Mesenchymal stem cell (in vitro differentiated cells and primary cell): ENCODE data around the gene MRPS21. TPM values are rescaled to one million over a fixed set of nuclear protein-coding genes. Genes with fewer than 3 reads are reported as not detected.

Experiments
- DNase-seq: peaks from one replicate; pipeline ENCODE4 v3.0.0-alpha.2; 2013
- H2AFZ ChIP-seq: one replicate; pipeline ENCODE4 v1.6.1; 2013; ENCODE audit warnings: low read depth, mild to moderate bottlenecking, control low read depth, inconsistent platforms, low read length, moderate library complexity
- H2AK5ac ChIP-seq: 2 replicates; pipeline ENCODE4 v1.6.1; 2013; ENCODE audit warnings: low read length, moderate library complexity, mild to moderate bottlenecking, inconsistent platforms; ENCODE audit not compliant: severe bottlenecking
- H2BK120ac ChIP-seq: one replicate; pipeline ENCODE4 v1.6.1; 2013; ENCODE audit warnings: low read depth, mild to moderate bottlenecking, inconsistent platforms, low read length, moderate library complexity
- H2BK12ac ChIP-seq, 2 experiments: one replicate each; pipeline ENCODE4 v1.6.1; 2013; ENCODE audit warnings: inconsistent platforms in 2 of 2, low read length in 2 of 2, mild to moderate bottlenecking in 2 of 2, moderate library complexity in 2 of 2, control low read depth in 1 of 2
- H2BK15ac ChIP-seq: one replicate; pipeline ENCODE4 v1.6.1; 2013; ENCODE audit warnings: mild to moderate bottlenecking, low read depth, inconsistent platforms; ENCODE audit not compliant: poor library complexity, severe bottlenecking
- H2BK5ac ChIP-seq: 2 replicates; pipeline ENCODE4 v1.6.1; 2013; ENCODE audit warnings: low read depth, mild to moderate bottlenecking, low read length, control low read depth, inconsistent platforms; ENCODE audit not compliant: poor library complexity, severe bottlenecking
- H3K14ac ChIP-seq, 2 experiments: one replicate each; pipeline ENCODE4 v1.6.1; 2013; ENCODE audit warnings: inconsistent platforms in 2 of 2, low read length in 2 of 2, control low read depth in 1 of 2, mild to moderate bottlenecking in 1 of 2, moderate library complexity in 1 of 2
- H3K18ac ChIP-seq, 2 experiments: one replicate each; pipeline ENCODE4 v1.6.1; 2013; ENCODE audit warnings: inconsistent platforms in 2 of 2, low read length in 2 of 2, control low read depth in 1 of 2, low read depth in 1 of 2, mild to moderate bottlenecking in 1 of 2
- H3K23ac ChIP-seq, 2 experiments: one replicate each; pipeline ENCODE4 v1.6.1; 2013; ENCODE audit warnings: inconsistent platforms in 2 of 2, low read length in 2 of 2, mild to moderate bottlenecking in 2 of 2, moderate library complexity in 2 of 2, control low read depth in 1 of 2
- H3K27ac ChIP-seq: 2 replicates; pipeline ENCODE4 v1.5.1; 2013; ENCODE audit warnings: mild to moderate bottlenecking, moderate library complexity, low read length, control low read depth, inconsistent platforms; ENCODE audit not compliant: poor library complexity, severe bottlenecking
- H3K27me3 ChIP-seq, 2 experiments: 2 replicates each; pipeline versions ENCODE4 v1.6.1 to v1.7.0; 2013; ENCODE audit warnings: low read length in 2 of 2, mild to moderate bottlenecking in 2 of 2, moderate library complexity in 2 of 2, control low read depth in 1 of 2, inconsistent platforms in 1 of 2; ENCODE audit not compliant: control insufficient read depth in 1 of 2, insufficient read depth in 1 of 2
- H3K36me3 ChIP-seq, 2 experiments: 2 replicates each; pipeline versions ENCODE4 v1.6.1 to v1.7.0; 2013; ENCODE audit warnings: low read length in 2 of 2, control low read depth in 1 of 2, inconsistent platforms in 1 of 2, low read depth in 1 of 2, mild to moderate bottlenecking in 1 of 2; ENCODE audit not compliant: insufficient read depth in 2 of 2, control insufficient read depth in 1 of 2
- H3K4ac ChIP-seq, 2 experiments: one replicate each; pipeline ENCODE4 v1.6.1; 2013; ENCODE audit warnings: inconsistent platforms in 2 of 2, low read length in 2 of 2, mild to moderate bottlenecking in 2 of 2, moderate library complexity in 2 of 2, control low read depth in 1 of 2, low read depth in 1 of 2
- H3K4me1 ChIP-seq: 2 replicates; pipeline ENCODE4 v1.6.1; 2013; ENCODE audit warnings: low read depth, low read length, control low read depth; ENCODE audit not compliant: control insufficient read depth, insufficient read depth
- H3K4me2 ChIP-seq: 2 replicates; pipeline ENCODE4 v1.6.1; 2013; ENCODE audit warnings: low read length, mild to moderate bottlenecking, inconsistent platforms; ENCODE audit not compliant: poor library complexity, severe bottlenecking
- H3K4me3 ChIP-seq, 2 experiments: 2 replicates each; pipeline versions ENCODE4 v1.5.1 to v1.7.0; 2013; ENCODE audit warnings: low read length in 2 of 2, mild to moderate bottlenecking in 2 of 2, control low read depth in 1 of 2, low read depth in 1 of 2; ENCODE audit not compliant: insufficient read depth in 1 of 2
- H3K79me1 ChIP-seq: replicated peaks from 2 replicates; pipeline ENCODE4 v1.6.1; 2013; ENCODE audit warnings: mild to moderate bottlenecking, control low read depth, low read length, inconsistent platforms; ENCODE audit not compliant: poor library complexity, severe bottlenecking
- H3K9ac ChIP-seq: 2 replicates; pipeline ENCODE4 v1.7.0; 2013; ENCODE audit warnings: mild to moderate bottlenecking, low read length, moderate library complexity
- H3K9me3 ChIP-seq: 2 replicates; pipeline ENCODE4 v1.7.0; 2013; ENCODE audit warnings: mild to moderate bottlenecking, low read length; ENCODE audit not compliant: control insufficient read depth
- H4K8ac ChIP-seq: one replicate; pipeline ENCODE4 v1.6.1; 2013; ENCODE audit warnings: inconsistent platforms, mild to moderate bottlenecking, low read length, moderate library complexity
- H4K91ac ChIP-seq: one replicate; pipeline ENCODE4 v1.6.1; 2013; ENCODE audit warnings: mild to moderate bottlenecking, low read length, inconsistent platforms
- WGBS: methylation state at CpG from one replicate; pipeline ENCODE4 v1.1.7; 2013; ENCODE audit warnings: mixed read lengths; 5-methylcytosine and 5-hydroxymethylcytosine counted together
- polyA plus RNA-seq, 2 experiments: library from polyadenylated mRNA; stranded (reverse); fragments of 200-250 nt; gene quantifications; one replicate each; pipeline ENCODE4 v1.2.3, GENCODE V29; 2013

The MRPS21 gene
- polyA plus RNA-seq (2013, experiment 1 of 2) = 88.1 TPM
- polyA plus RNA-seq (2013, experiment 2 of 2) = 81.5 TPM

GRCh38 chr1:150293433-150294253 is at the start of gene MRPS21:
MRPS21 (plus strand) TSS chr1:150293861; CDS start chr1:150294367, 506 bp downstream.
- Histone ChIP-seq H3K4me2 (peak within 1 kb of the TSS; percentile 90), H3K27me3 (no peaks in the 10 kb centered on the region), H2AK5ac (peak within 1 kb of the TSS; percentile 7), H3K18ac (peak within 1 kb of the TSS in 1 of 2 experiments; percentile 41), H4K8ac (peak within 1 kb of the TSS; percentile 66), H3K9ac (peak within 1 kb of the TSS; percentile 99), H3K23ac (no peak within 1 kb of the TSS), H2BK15ac (no peak within 1 kb of the TSS), H4K91ac (no peak within 1 kb of the TSS), H3K14ac (peak within 1 kb of the TSS in 1 of 2 experiments; percentile 44), H3K27ac (peak within 1 kb of the TSS; percentile 15), H3K4me3 (peak within 1 kb of the TSS; percentile 72 to 99), H3K9me3 (no peaks in the 10 kb centered on the region), H2BK120ac (no peak within 1 kb of the TSS), H3K36me3 (peaks cover 9 to 34% of the 10 kb centered on the region in 2 experiments), H2BK5ac (no peak within 1 kb of the TSS), H2AFZ (peak within 1 kb of the TSS; percentile 83), H3K79me1 (peaks cover 12% of the 10 kb centered on the region), H3K4me1 (peaks cover 5% of the 10 kb centered on the region), H3K4ac (no peak within 1 kb of the TSS), H2BK12ac (no peak within 1 kb of the TSS)
- DNase-seq = peak; percentile 90
- WGBS = 44% methylated on average over 29 of the region's 43 CpGs

- Histone ChIP-seq H3K9ac (no peak overlapping the region), H3K14ac (no peak overlapping the region), H2BK12ac (no peak overlapping the region), H3K4ac (no peak overlapping the region), H3K23ac (no peak overlapping the region), H3K9me3 (no peaks in the 10 kb centered on the region), H3K27me3 (no peaks in the 10 kb centered on the region), H2BK15ac (no peak overlapping the region), H4K91ac (no peak overlapping the region), H3K36me3 (no peaks in the 10 kb centered on the region), H2BK5ac (no peak overlapping the region), H3K79me1 (no peaks in the 10 kb centered on the region), H3K4me2 (no peak overlapping the region), H2AFZ (no peak overlapping the region), H3K4me3 (no peak overlapping the region), H3K18ac (no peak overlapping the region), H4K8ac (no peak overlapping the region), H2AK5ac (no peak overlapping the region), H3K27ac (no peak overlapping the region), H2BK120ac (no peak overlapping the region), H3K4me1 (no peaks in the 10 kb centered on the region)
- DNase-seq = no peak
- WGBS = 100% methylated on average over 1 of the region's 2 CpGs
These were observed 43.7 kb upstream of the MRPS21 start for GRCh38 chr1:150249936-150250335.

- H3K23ac ChIP-seq = no peak overlapping the region
- no peak for DNase-seq
- H3K9ac ChIP-seq = peak overlapping the region; percentile 80
- H2BK15ac ChIP-seq = no peak overlapping the region
- H3K4ac ChIP-seq = no peak overlapping the region
- no peak overlapping the region for H2BK5ac ChIP-seq
- peak overlapping the region; percentile 54 for H4K8ac ChIP-seq
- peak overlapping the region; percentile 7 to 37 for H3K18ac ChIP-seq
- peaks cover 28 to 34% of the 10 kb centered on the region in 2 experiments for H3K27me3 ChIP-seq
- H2BK12ac ChIP-seq = no peak overlapping the region
- no CpG with 5 or more reads among the region's 1 CpG for WGBS
- H3K9me3 ChIP-seq = no peaks in the 10 kb centered on the region
- H2AFZ ChIP-seq = peak overlapping the region; percentile 11
- H3K4me3 ChIP-seq = peak overlapping the region in 1 of 2 experiments; percentile 73
- no peak overlapping the region for H3K27ac ChIP-seq
- H2AK5ac ChIP-seq = no peak overlapping the region
- H3K14ac ChIP-seq = no peak overlapping the region
- no peak overlapping the region for H2BK120ac ChIP-seq
- peak overlapping the region; percentile 20 for H3K4me2 ChIP-seq
- no peaks in the 10 kb centered on the region for H3K36me3 ChIP-seq
- H4K91ac ChIP-seq = no peak overlapping the region
- H3K79me1 ChIP-seq = peaks cover 1% of the 10 kb centered on the region
- peaks cover 28% of the 10 kb centered on the region for H3K4me1 ChIP-seq
These were observed 37.5 kb upstream of the MRPS21 start for GRCh38 chr1:150256198-150256553.

GRCh38 chr1:150256554-150257341 is 36.9 kb upstream of the MRPS21 start:
- Histone ChIP-seq H3K18ac (peak overlapping the region; percentile 44 to 77), H3K27ac (no peak overlapping the region)
- WGBS = 7% methylated on average over 13 of the region's 14 CpGs

More at GRCh38 chr1:150256554-150257341, 36.9 kb upstream of the MRPS21 start:
- Histone ChIP-seq H2BK120ac (peak overlapping the region; percentile 76), H3K9ac (peak overlapping the region; percentile 80), H3K4me2 (peak overlapping the region; percentile 20), H3K27me3 (peaks cover 28 to 34% of the 10 kb centered on the region in 2 experiments), H2BK5ac (no peak overlapping the region), H3K4ac (peak overlapping the region; percentile 10 to 64), H4K8ac (peak overlapping the region; percentile 54), H3K23ac (peak overlapping the region in 1 of 2 experiments; percentile 42), H3K9me3 (no peaks in the 10 kb centered on the region), H3K4me3 (peak overlapping the region in 1 of 2 experiments; percentile 73), H2AK5ac (no peak overlapping the region), H3K4me1 (peaks cover 28% of the 10 kb centered on the region), H3K36me3 (no peaks in the 10 kb centered on the region), H3K14ac (no peak overlapping the region), H2BK15ac (peak overlapping the region; percentile 39), H4K91ac (peak overlapping the region; percentile 6), H3K79me1 (peaks cover 2% of the 10 kb centered on the region), H2BK12ac (peak overlapping the region; percentile 65 to 79), H2AFZ (peak overlapping the region; percentile 11)
- DNase-seq = peak; percentile 47
